GM12892 (cell line): ENCODE results near the gene MYOT.

ENCODE experiments used
- POLR2A ChIP-seq: IDR thresholded peaks from 2 replicates; pipeline ENCODE4 v1.6.1; 2011; ENCODE audit warnings: low read depth, low read length, control low read depth
- POLR2AphosphoS5 ChIP-seq: IDR thresholded peaks from 2 replicates; pipeline ENCODE4 v1.6.1; 2011; ENCODE audit warnings: low read depth, low read length, control low read depth
- TAF1 ChIP-seq: IDR thresholded peaks from 2 replicates; pipeline ENCODE4 v1.6.1; 2011; ENCODE audit warnings: low read depth, mild to moderate bottlenecking, control low read depth, low read length, borderline replicate concordance

DNA sequence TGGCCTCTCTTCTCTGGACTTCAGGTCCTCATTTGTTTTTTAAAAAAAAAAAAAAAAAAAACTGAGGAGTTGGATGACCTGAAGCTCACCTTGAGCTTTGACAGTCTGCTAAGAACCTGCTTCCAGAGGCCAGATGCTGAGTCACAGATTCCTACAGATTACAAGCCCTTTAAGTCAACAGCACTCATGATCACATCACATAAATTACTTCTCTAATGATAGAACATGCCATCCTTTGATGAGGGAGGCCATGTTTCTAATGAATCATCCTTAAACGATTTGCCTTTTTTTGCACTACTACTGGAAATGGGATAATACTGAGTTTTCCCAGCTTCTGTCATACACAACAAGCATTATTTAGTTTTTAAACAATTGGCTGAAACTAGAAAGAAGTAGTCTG, 34.2 kb upstream of the MYOT start:
- TF ChIP-seq POLR2AphosphoS5 (no peak), POLR2A (no peak), TAF1 (no peak)
